Activated naive CD4-positive, alpha-beta T cell treated with anti-CD3 and anti-CD28 coated beads, Interleukin-2, amount 10 ng/mL, durations not matched to agents 7 days and 5 days (primary cell): ENCODE measurements around the gene SSH3.

ENCODE experiments used
- CTCF ChIA-PET: fragments of 350-600 bp; sonication (Branson Sonifier 250); formaldehyde crosslinking; loops from one replicate; lab custom pipeline; 2021; ENCODE audit warnings: antibody characterized with exemption; lab: Charles Lee
- DNase-seq: peaks from one replicate; pipeline ENCODE4 v3.0.0-alpha.2; 2020
- H3K27ac Mint-ChIP-seq: one replicate; pipeline ENCODE4 v1.8.0; 2021; ENCODE audit warnings: mild to moderate bottlenecking, moderate library complexity, mixed read lengths
- H3K27me3 Mint-ChIP-seq: one replicate; pipeline ENCODE4 v1.8.0; 2021; ENCODE audit warnings: mild to moderate bottlenecking, mixed read lengths
- H3K36me3 Mint-ChIP-seq: one replicate; pipeline ENCODE4 v1.8.0; 2021; ENCODE audit warnings: mixed read lengths
- H3K4me1 Mint-ChIP-seq: one replicate; pipeline ENCODE4 v1.8.0; 2021; ENCODE audit warnings: mixed read lengths
- H3K4me3 Mint-ChIP-seq: one replicate; pipeline ENCODE4 v1.8.0; 2021; ENCODE audit warnings: mild to moderate bottlenecking, moderate library complexity, mixed read lengths
- H3K9me3 Mint-ChIP-seq: one replicate; pipeline ENCODE4 v1.8.0; 2021; ENCODE audit warnings: mixed read lengths

The SSH3 gene

GRCh38 chr11:67301951-67302516, 1.3 kb upstream of the SSH3 start:
- Mint-ChIP-seq H3K36me3 (peaks cover 32% of the 10 kb centered on the region), H3K4me3 (no peak overlapping the region), H3K27ac (peak overlapping the region; percentile 72), H3K27me3 (peaks cover 12% of the 10 kb centered on the region), H3K4me1 (peaks cover 25% of the 10 kb centered on the region), H3K9me3 (peaks cover under 1% of the 10 kb centered on the region)
- CTCF ChIA-PET = interaction anchor here (1.8 kb wide), 1 partner anchor 38 kb away, joined by 6 read pairs; no protein-coding TSS in a partner anchor
- peak; percentile 18 for DNase-seq

GRCh38 chr11:67302571-67303131, 679 bp upstream of the SSH3 start:
- CTCF ChIA-PET = interaction anchor here (0.6 to 1.8 kb wide), 5 partner anchors 14 to 49 kb away, joined by 3 to 6 read pairs (median 3); no protein-coding TSS in a partner anchor
- H3K4me3 Mint-ChIP-seq = peak overlapping the region; percentile 48
- peak; percentile 30 for DNase-seq
- H3K36me3 Mint-ChIP-seq = peaks cover 27% of the 10 kb centered on the region
- peaks cover 24% of the 10 kb centered on the region for H3K4me1 Mint-ChIP-seq
- no peaks in the 10 kb centered on the region for H3K9me3 Mint-ChIP-seq
- H3K27me3 Mint-ChIP-seq = peaks cover 12% of the 10 kb centered on the region
- H3K27ac Mint-ChIP-seq = peak overlapping the region; percentile 72

- Mint-ChIP-seq H3K27me3 (peaks cover 12% of the 10 kb centered on the region), H3K36me3 (peaks cover 14% of the 10 kb centered on the region), H3K4me1 (peaks cover 17% of the 10 kb centered on the region), H3K27ac (no peak overlapping the region), H3K4me3 (peak overlapping the region; percentile 60), H3K9me3 (no peaks in the 10 kb centered on the region)
- CTCF ChIA-PET = interaction anchor here (1.0 to 1.8 kb wide), 3 partner anchors 32 to 42 kb away, joined by 3 to 6 read pairs (median 4); no protein-coding TSS in a partner anchor
- peak; percentile 47 for DNase-seq
Observed at GRCh38 chr11:67303835-67304411, 593 bp downstream of the SSH3 start.

- CTCF ChIA-PET = interaction anchor here (0.6 to 1.0 kb wide), 2 partner anchors 8 to 42 kb away, joined by 3 to 4 read pairs; no protein-coding TSS in a partner anchor
- no peaks in the 10 kb centered on the region for H3K9me3 Mint-ChIP-seq
Observed at GRCh38 chr11:67304511-67305113, 1.3 kb downstream of the SSH3 start.

GRCh38 chr11:67306769-67307544, 3.6 kb downstream of the SSH3 start:
- DNase-seq = peak; percentile 15
- H3K27ac Mint-ChIP-seq = no peak overlapping the region
- H3K36me3 Mint-ChIP-seq = peaks cover 5% of the 10 kb centered on the region
- H3K9me3 Mint-ChIP-seq = no peaks in the 10 kb centered on the region
- CTCF ChIA-PET = no interaction called here
- H3K4me3 Mint-ChIP-seq = no peak overlapping the region
- H3K4me1 Mint-ChIP-seq = peaks cover 28% of the 10 kb centered on the region
- peaks cover 12% of the 10 kb centered on the region for H3K27me3 Mint-ChIP-seq

More at GRCh38 chr11:67304511-67305113, 1.3 kb downstream of the SSH3 start:
- Mint-ChIP-seq H3K27me3 (peaks cover 12% of the 10 kb centered on the region), H3K4me3 (no peak overlapping the region), H3K36me3 (peaks cover 13% of the 10 kb centered on the region), H3K27ac (no peak overlapping the region), H3K4me1 (peaks cover 17% of the 10 kb centered on the region)
- peak; percentile 21 for DNase-seq

- Mint-ChIP-seq H3K4me3 (no peak overlapping the region), H3K9me3 (no peaks in the 10 kb centered on the region), H3K36me3 (peaks cover 2% of the 10 kb centered on the region), H3K27ac (no peak overlapping the region), H3K4me1 (peaks cover 29% of the 10 kb centered on the region), H3K27me3 (peaks cover 12% of the 10 kb centered on the region)
- CTCF ChIA-PET = no interaction called here
- no peak for DNase-seq
Observed at GRCh38 chr11:67307545-67308001, 4.2 kb downstream of the SSH3 start.

GRCh38 chr11:67308031-67308866, 4.9 kb downstream of the SSH3 start:
- Mint-ChIP-seq H3K9me3 (no peaks in the 10 kb centered on the region), H3K27me3 (peaks cover 12% of the 10 kb centered on the region), H3K27ac (no peak overlapping the region), H3K4me3 (no peak overlapping the region), H3K36me3 (peaks cover 2% of the 10 kb centered on the region), H3K4me1 (peaks cover 31% of the 10 kb centered on the region)
- CTCF ChIA-PET = interaction anchor here (1.0 to 2.2 kb wide), 2 partner anchors 47 to 55 kb away, joined by 3 to 5 read pairs; no protein-coding TSS in a partner anchor
- DNase-seq = no peak

- H3K36me3 Mint-ChIP-seq = peaks cover 2% of the 10 kb centered on the region
- H3K4me1 Mint-ChIP-seq = peaks cover 38% of the 10 kb centered on the region
- H3K27me3 Mint-ChIP-seq = peaks cover 8% of the 10 kb centered on the region
- CTCF ChIA-PET = interaction anchor here (1.0 to 2.2 kb wide), 2 partner anchors 47 to 56 kb away, joined by 3 to 5 read pairs; no protein-coding TSS in a partner anchor
- no peak overlapping the region for H3K27ac Mint-ChIP-seq
- no peaks in the 10 kb centered on the region for H3K9me3 Mint-ChIP-seq
- DNase-seq = no peak
- no peak overlapping the region for H3K4me3 Mint-ChIP-seq
Observed at GRCh38 chr11:67309166-67309565, 5.8 kb downstream of the SSH3 start.

- no peak for DNase-seq
- H3K9me3 Mint-ChIP-seq = no peaks in the 10 kb centered on the region
- H3K36me3 Mint-ChIP-seq = peaks cover 2% of the 10 kb centered on the region
- H3K4me1 Mint-ChIP-seq = peaks cover 42% of the 10 kb centered on the region
- H3K27ac Mint-ChIP-seq = no peak overlapping the region
- no peak overlapping the region for H3K4me3 Mint-ChIP-seq
- CTCF ChIA-PET = interaction anchor here (2.2 kb wide), 1 partner anchor 48 kb away, joined by 5 read pairs; no protein-coding TSS in a partner anchor
- H3K27me3 Mint-ChIP-seq = peaks cover 3% of the 10 kb centered on the region
Observed at GRCh38 chr11:67309661-67310061, 6.3 kb downstream of the SSH3 start.

GRCh38 chr11:67310246-67311050, 7.1 kb downstream of the SSH3 start:
- no peak for DNase-seq
- H3K4me3 Mint-ChIP-seq = no peak overlapping the region
- CTCF ChIA-PET = interaction anchor here (1.0 to 2.2 kb wide), 2 partner anchors 21 to 49 kb away, joined by 3 to 5 read pairs; partner anchors contain the start of gene ANKRD13D
- H3K9me3 Mint-ChIP-seq = no peaks in the 10 kb centered on the region
- peaks cover 2% of the 10 kb centered on the region for H3K36me3 Mint-ChIP-seq
- H3K4me1 Mint-ChIP-seq = peaks cover 44% of the 10 kb centered on the region
- no peak overlapping the region for H3K27ac Mint-ChIP-seq
- H3K27me3 Mint-ChIP-seq = no peaks in the 10 kb centered on the region

GRCh38 chr11:67311051-67311555, 7.8 kb downstream of the SSH3 start:
- no peak for DNase-seq
- Mint-ChIP-seq H3K4me3 (no peak overlapping the region), H3K27ac (peak overlapping the region; percentile 56), H3K27me3 (no peaks in the 10 kb centered on the region), H3K9me3 (no peaks in the 10 kb centered on the region), H3K4me1 (peaks cover 46% of the 10 kb centered on the region), H3K36me3 (peaks cover 2% of the 10 kb centered on the region)
- CTCF ChIA-PET = interaction anchor here (1.0 kb wide), 1 partner anchor 22 kb away, joined by 3 read pairs; the partner anchor contains the start of gene ANKRD13D

GRCh38 chr11:67311556-67312082, 8.3 kb downstream of the SSH3 start:
- CTCF ChIA-PET = no interaction called here
- Mint-ChIP-seq H3K27me3 (no peaks in the 10 kb centered on the region), H3K4me3 (no peak overlapping the region), H3K36me3 (peaks cover 2% of the 10 kb centered on the region), H3K9me3 (no peaks in the 10 kb centered on the region), H3K27ac (peak overlapping the region; percentile 87), H3K4me1 (peaks cover 48% of the 10 kb centered on the region)
- no peak for DNase-seq
